Ishikawa (cell line): Measurements from ENCODE around the gene CNTNAP2.

ENCODE experiments used
- CEBPB ChIP-seq: IDR thresholded peaks from 2 replicates; pipeline ENCODE4 v1.6.1; 2012
- CREB1 ChIP-seq: IDR thresholded peaks from 2 replicates; pipeline ENCODE4 v1.6.1; 2012; ENCODE audit warnings: low read depth
- EGR1 ChIP-seq: IDR thresholded peaks from 2 replicates; pipeline ENCODE4 v1.6.1; 2012
- EP300 ChIP-seq: IDR thresholded peaks from 2 replicates; pipeline ENCODE4 v1.6.1; 2012; ENCODE audit warnings: borderline replicate concordance
- FOXM1 ChIP-seq: IDR thresholded peaks from 2 replicates; pipeline ENCODE4 v1.6.1; 2012; ENCODE audit warnings: low read depth, borderline replicate concordance
- MAX ChIP-seq: IDR thresholded peaks from 2 replicates; pipeline ENCODE4 v1.6.1; 2012
- NFIC ChIP-seq: IDR thresholded peaks from 2 replicates; pipeline ENCODE4 v1.6.1; 2012
- RAD21 ChIP-seq: IDR thresholded peaks from 2 replicates; pipeline ENCODE4 v1.6.1; 2012; ENCODE audit warnings: low read depth
- REST ChIP-seq: IDR thresholded peaks from 2 replicates; pipeline ENCODE4 v1.6.1; 2012; ENCODE audit warnings: low read depth, mild to moderate bottlenecking
- TAF1 ChIP-seq: IDR thresholded peaks from 2 replicates; pipeline ENCODE4 v1.6.1; 2012; ENCODE audit warnings: low read depth, mild to moderate bottlenecking
- TCF12 ChIP-seq: IDR thresholded peaks from 2 replicates; pipeline ENCODE4 v1.6.1; 2012; ENCODE audit warnings: low read depth
- TEAD4 ChIP-seq: IDR thresholded peaks from 2 replicates; pipeline ENCODE4 v1.6.1; 2012
- USF1 ChIP-seq: IDR thresholded peaks from 2 replicates; pipeline ENCODE4 v1.6.1; 2012
- YY1 ChIP-seq: IDR thresholded peaks from 2 replicates; pipeline ENCODE4 v1.6.1; 2012; ENCODE audit warnings: low read depth
- ZBTB7A ChIP-seq: IDR thresholded peaks from 2 replicates; pipeline ENCODE4 v1.6.1; 2012; ENCODE audit warnings: low read depth

Gene CNTNAP2

GRCh38 chr7:146826329-146826728, 709.7 kb downstream of the CNTNAP2 start:
- TF ChIP-seq FOXM1 (no peak), TAF1 (no peak), NFIC (no peak), EGR1 (no peak), TCF12 (no peak), RAD21 (no peak), YY1 (no peak), ZBTB7A (no peak), EP300 (no peak), USF1 (no peak), CEBPB (no peak), CREB1 (no peak)

- TF ChIP-seq MAX (no peak), EGR1 (no peak), USF1 (no peak), CREB1 (no peak)
Measured at GRCh38 chr7:146830686-146831085, 714.1 kb downstream of the CNTNAP2 start.

GRCh38 chr7:146831875-146832274, 715.3 kb downstream of the CNTNAP2 start:
- no peak for TF ChIP-seq EGR1
- no peak for TF ChIP-seq MAX
- TF ChIP-seq YY1, result no peak
- no peak for TF ChIP-seq NFIC
- TF ChIP-seq EP300, result no peak
- no peak for TF ChIP-seq ZBTB7A
- TF ChIP-seq RAD21, result no peak
- TF ChIP-seq FOXM1, result no peak
- no peak for TF ChIP-seq TEAD4
- no peak for TF ChIP-seq TAF1
- TF ChIP-seq TCF12, result no peak
- no peak for TF ChIP-seq REST
- no peak for TF ChIP-seq CREB1
- no peak for TF ChIP-seq CEBPB
- no peak for TF ChIP-seq USF1

GRCh38 chr7:146844405-146844804, 727.8 kb downstream of the CNTNAP2 start:
- no peak for TF ChIP-seq CREB1
- no peak for TF ChIP-seq ZBTB7A
- no peak for TF ChIP-seq RAD21
- TF ChIP-seq TAF1, result no peak
- TF ChIP-seq TEAD4, result no peak
- no peak for TF ChIP-seq CEBPB
- no peak for TF ChIP-seq REST
- TF ChIP-seq EGR1, result no peak
- no peak for TF ChIP-seq EP300
- no peak for TF ChIP-seq TCF12
- no peak for TF ChIP-seq YY1
- TF ChIP-seq NFIC, result no peak
- no peak for TF ChIP-seq FOXM1

GRCh38 chr7:146858690-146859089, 742.1 kb downstream of the CNTNAP2 start:
- TF ChIP-seq USF1, result no peak
- TF ChIP-seq NFIC, result no peak
- no peak for TF ChIP-seq ZBTB7A
- TF ChIP-seq EGR1, result no peak
- no peak for TF ChIP-seq TEAD4
- no peak for TF ChIP-seq RAD21
